DOHH2 (cell line): Measurements from ENCODE around the gene RPL9.

Experiments used
- EZH2phosphoT487 ChIP-seq: fragments of 200-600 bp; sonication (generic); IDR thresholded peaks from 2 replicates; pipeline ENCODE4 v1.6.1; 2017; ENCODE audit warnings: borderline replicate concordance, mild to moderate bottlenecking, antibody characterized with exemption, low read length, moderate library complexity, mixed read lengths
- TF ChIP-seq, protein P1 (sequence below): fragments of 200-600 bp; sonication (generic); IDR thresholded peaks from one replicate; pipeline ENCODE4 v1.5.1; 2014; ENCODE audit warnings: antibody characterized with exemption, mild to moderate bottlenecking, low read depth, low read length; ENCODE audit not compliant: poor library complexity, severe bottlenecking

GRCh38 chr4:39480902-39481695 lies 22.4 kb upstream of the RPL9 start:
- TF ChIP-seq EZH2phosphoT487: no peak
- TF ChIP-seq, protein P1, sequence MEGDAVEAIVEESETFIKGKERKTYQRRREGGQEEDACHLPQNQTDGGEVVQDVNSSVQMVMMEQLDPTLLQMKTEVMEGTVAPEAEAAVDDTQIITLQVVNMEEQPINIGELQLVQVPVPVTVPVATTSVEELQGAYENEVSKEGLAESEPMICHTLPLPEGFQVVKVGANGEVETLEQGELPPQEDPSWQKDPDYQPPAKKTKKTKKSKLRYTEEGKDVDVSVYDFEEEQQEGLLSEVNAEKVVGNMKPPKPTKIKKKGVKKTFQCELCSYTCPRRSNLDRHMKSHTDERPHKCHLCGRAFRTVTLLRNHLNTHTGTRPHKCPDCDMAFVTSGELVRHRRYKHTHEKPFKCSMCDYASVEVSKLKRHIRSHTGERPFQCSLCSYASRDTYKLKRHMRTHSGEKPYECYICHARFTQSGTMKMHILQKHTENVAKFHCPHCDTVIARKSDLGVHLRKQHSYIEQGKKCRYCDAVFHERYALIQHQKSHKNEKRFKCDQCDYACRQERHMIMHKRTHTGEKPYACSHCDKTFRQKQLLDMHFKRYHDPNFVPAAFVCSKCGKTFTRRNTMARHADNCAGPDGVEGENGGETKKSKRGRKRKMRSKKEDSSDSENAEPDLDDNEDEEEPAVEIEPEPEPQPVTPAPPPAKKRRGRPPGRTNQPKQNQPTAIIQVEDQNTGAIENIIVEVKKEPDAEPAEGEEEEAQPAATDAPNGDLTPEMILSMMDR: no peak
